LNCAP (cell line): ENCODE results near the gene PLA2G4E.

Experiments used
- CTCF ChIP-seq: fragments of 450-650 bp; IDR thresholded peaks from 2 replicates; pipeline ENCODE4 v1.5.1; 2017; ENCODE audit warnings: mild to moderate bottlenecking

PLA2G4E gene

GRCh38 chr15:41951571-41951970 is 69.3 kb downstream of the PLA2G4E start:
- no peak for TF ChIP-seq CTCF

GRCh38 chr15:41950489-41950888 is 70.4 kb downstream of the PLA2G4E start:
- TF ChIP-seq CTCF, result no peak

- TF ChIP-seq CTCF, result no peak
Measured at GRCh38 chr15:41950127-41950483, 70.7 kb downstream of the PLA2G4E start.

GRCh38 chr15:41949401-41950126 is 71.3 kb downstream of the PLA2G4E start:
- TF ChIP-seq CTCF, result no peak

- TF ChIP-seq CTCF, result no peak
Measured at GRCh38 chr15:41948490-41948889, 72.4 kb downstream of the PLA2G4E start.

- no peak for TF ChIP-seq CTCF
Measured at GRCh38 chr15:41946970-41947369, 73.9 kb downstream of the PLA2G4E start.

GRCh38 chr15:41945731-41946130 is 75.1 kb downstream of the PLA2G4E start:
- TF ChIP-seq CTCF, result no peak

GRCh38 chr15:41945221-41945620 is 75.6 kb downstream of the PLA2G4E start:
- TF ChIP-seq CTCF, result no peak
